ENCODE data around the gene P2RX6. TPM values are rescaled to one million over a fixed set of nuclear protein-coding genes. Genes with fewer than 3 reads are reported as not detected.

P2RX6 gene
- polyA plus RNA-seq, 1 donor (not counting 4 experiments of a cell fraction or from before 2014, with no cell fraction given), result 0.87 TPM

DNA sequence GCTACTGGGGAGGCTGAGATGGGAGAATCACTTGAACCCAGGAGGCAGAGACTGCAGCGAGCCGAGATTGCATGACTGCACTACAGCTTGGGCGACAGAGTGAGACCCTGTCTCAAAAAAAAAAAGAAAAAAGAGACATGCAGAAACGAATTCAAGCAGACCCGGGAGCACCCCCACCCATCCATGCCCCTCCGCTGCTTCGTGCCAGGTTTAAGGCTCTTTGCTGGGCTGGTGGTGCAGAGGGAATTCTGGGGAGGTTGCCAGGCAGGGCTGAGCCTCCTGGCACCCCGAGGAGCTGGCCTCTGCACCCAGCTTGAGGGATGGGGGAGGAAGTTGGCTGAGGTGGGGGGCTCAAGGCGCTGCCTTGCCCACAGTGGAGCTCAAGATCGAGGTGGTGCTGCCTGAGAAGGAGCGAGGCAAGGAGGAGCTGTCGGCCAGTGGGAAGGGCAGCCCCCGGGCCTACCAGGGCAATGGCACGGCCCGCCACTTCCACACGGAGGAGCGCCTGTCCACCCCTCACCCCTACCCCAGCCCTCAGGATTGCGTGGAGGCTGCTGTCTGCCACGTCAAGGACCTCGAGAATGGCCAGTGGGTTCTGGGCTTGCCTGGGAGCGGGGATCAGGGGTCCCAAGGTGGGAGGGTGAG is 41.9 kb upstream of the P2RX6 start:
- dilution Hi-C loops (cut with MboI; ENCODE audit: extremely low pct_ligation_motif_present, low sequenced_read_pairs), result no loop called here
- H4K20me1 ChIP-seq (ENCODE audit: control insufficient read depth, extremely low read depth, insufficient read depth, low read length), result no peaks in the 10 kb centered on the region
- H3K79me2 ChIP-seq (ENCODE audit: control insufficient read depth, insufficient read depth, low read length), result no peaks in the 10 kb centered on the region
- no peak overlapping the region for H3K9ac ChIP-seq (ENCODE audit: control insufficient read depth, extremely low read depth, insufficient read depth, low read length)
- no peaks in the 10 kb centered on the region for H3K9me3 ChIP-seq (ENCODE audit: control insufficient read depth, low read depth, low read length)
- no peak overlapping the region for H3K27ac ChIP-seq (ENCODE audit: control insufficient read depth, insufficient read depth, low read length)
- no peak overlapping the region for H3K4me2 ChIP-seq (ENCODE audit: control insufficient read depth, extremely low read depth, insufficient read depth, low read depth, low read length)
- H3K27me3 ChIP-seq (ENCODE audit: control insufficient read depth, extremely low read depth, insufficient read depth, low read length), result no peaks in the 10 kb centered on the region
- no peak overlapping the region for H3K4me3 ChIP-seq (ENCODE audit: control insufficient read depth in 2 of 3, extremely low read depth in 1 of 3, insufficient read depth in 2 of 3, low read depth in 1 of 3, low read length in 3 of 3)
- TF ChIP-seq EZH2 (IDR thresholded peaks at IDR 0.05; ENCODE audit: low read length), result no peak
- no peak for TF ChIP-seq CTCF (optimal IDR thresholded peaks at IDR 0.05 in 1 of 3, IDR thresholded peaks at IDR 0.05 in 1 of 3, conservative IDR thresholded peaks at IDR 0.05 in 1 of 3; ENCODE audit: extremely low read depth in 1 of 3, insufficient read depth in 2 of 3, low read length in 3 of 3)
- no peak for FAIRE-seq
- DNase-seq (ENCODE audit: low read depth, low spot score), result no peak
- no peaks in the 10 kb centered on the region for H3K9me1 ChIP-seq (ENCODE audit: control insufficient read depth, extremely low read depth, insufficient read depth, low read length)
- H3K36me3 ChIP-seq (ENCODE audit: control insufficient read depth in 2 of 2, extremely low read depth in 1 of 2, insufficient read depth in 2 of 2, low read length in 2 of 2), result no peaks in the 10 kb centered on the region
- H3K4me1 ChIP-seq (ENCODE audit: control insufficient read depth, extremely low read depth, insufficient read depth, low read length), result no peaks in the 10 kb centered on the region
- H2AFZ ChIP-seq (ENCODE audit: control insufficient read depth, low read length), result no peak overlapping the region

GRCh38 chr22:20973634-20974286 is 41.2 kb upstream of the P2RX6 start:
- H3K4me2 ChIP-seq (ENCODE audit: control insufficient read depth, extremely low read depth, insufficient read depth, low read depth, low read length), result no peak overlapping the region
- peaks cover 6% of the 10 kb centered on the region for H3K9me3 ChIP-seq (ENCODE audit: control insufficient read depth, low read depth, low read length)
- H3K4me3 ChIP-seq (ENCODE audit: control insufficient read depth in 2 of 3, extremely low read depth in 1 of 3, insufficient read depth in 2 of 3, low read depth in 1 of 3, low read length in 3 of 3), result no peak overlapping the region
- no peak for DNase-seq (ENCODE audit: low read depth, low spot score)
- H3K36me3 ChIP-seq (ENCODE audit: control insufficient read depth in 2 of 2, extremely low read depth in 1 of 2, insufficient read depth in 2 of 2, low read length in 2 of 2), result no peaks in the 10 kb centered on the region
- H4K20me1 ChIP-seq (ENCODE audit: control insufficient read depth, extremely low read depth, insufficient read depth, low read length), result no peaks in the 10 kb centered on the region
- dilution Hi-C loops (cut with MboI; ENCODE audit: extremely low pct_ligation_motif_present, low sequenced_read_pairs), result no loop called here
- no peaks in the 10 kb centered on the region for H3K4me1 ChIP-seq (ENCODE audit: control insufficient read depth, extremely low read depth, insufficient read depth, low read length)
- H3K9ac ChIP-seq (ENCODE audit: control insufficient read depth, extremely low read depth, insufficient read depth, low read length), result no peak overlapping the region
- TF ChIP-seq CTCF (optimal IDR thresholded peaks at IDR 0.05 in 1 of 3, IDR thresholded peaks at IDR 0.05 in 1 of 3, conservative IDR thresholded peaks at IDR 0.05 in 1 of 3; ENCODE audit: extremely low read depth in 1 of 3, insufficient read depth in 2 of 3, low read length in 3 of 3) (no peak), EZH2 (IDR thresholded peaks at IDR 0.05; ENCODE audit: low read length) (no peak)
- FAIRE-seq, result no peak
- no peaks in the 10 kb centered on the region for H3K27me3 ChIP-seq (ENCODE audit: control insufficient read depth, extremely low read depth, insufficient read depth, low read length)
- H3K27ac ChIP-seq (ENCODE audit: control insufficient read depth, insufficient read depth, low read length), result no peak overlapping the region
- no peaks in the 10 kb centered on the region for H3K79me2 ChIP-seq (ENCODE audit: control insufficient read depth, insufficient read depth, low read length)
- H3K9me1 ChIP-seq (ENCODE audit: control insufficient read depth, extremely low read depth, insufficient read depth, low read length), result no peaks in the 10 kb centered on the region
- no peak overlapping the region for H2AFZ ChIP-seq (ENCODE audit: control insufficient read depth, low read length)
